SK-N-SH (cell line): Measurements from ENCODE around the gene ARL3. TPM values are rescaled to one million over a fixed set of nuclear protein-coding genes. Genes with fewer than 3 reads are reported as not detected.

Source experiments
- CTCF ChIA-PET: fragments of 300-600, 350-600 bp; formaldehyde crosslinking; extraction: SDS; loops from one replicate; lab custom pipeline; 2021; lab: Yijun Ruan, JAX
- POLR2A ChIA-PET: fragments of 350-600 bp; sonication (Branson Sonifier 250); formaldehyde crosslinking; extraction: SDS; loops from one replicate; lab custom pipeline; 2020; ENCODE audit warnings: antibody characterized with exemption, inconsistent platforms; lab: Yijun Ruan, JAX
- DNase-seq: peaks from one replicate; pipeline ENCODE4 v3.0.0; 2012
- H2AFZ ChIP-seq: fragments of 200-600 bp; sonication (generic); 2 replicates; pipeline ENCODE4 v1.8.1; 2016; ENCODE audit warnings: antibody characterized with exemption, mild to moderate bottlenecking, low read depth
- H3F3A ChIP-seq: fragments of 200-600 bp; sonication (generic); replicated peaks from 2 replicates; pipeline ENCODE3; 2016; ENCODE audit warnings: antibody characterized with exemption, mild to moderate bottlenecking; ENCODE audit not compliant: insufficient read depth
- H3K27ac ChIP-seq, 2 experiments: fragments of 200-500 bp in 1 of 2; fragments of 200-600 bp in 1 of 2; sonication (Bioruptor generic) in 1 of 2; sonication (generic), shearing (Covaris generic) in 1 of 2; 2 replicates each; pipeline versions ENCODE4 v1.5.1 to v1.6.1; 2014 to 2016; ENCODE audit warnings: low read depth in 2 of 2, inconsistent platforms in 1 of 2, low read length in 1 of 2, mild to moderate bottlenecking in 1 of 2, mixed read lengths in 1 of 2
- H3K27me3 ChIP-seq: fragments of 200-600 bp; sonication (generic), shearing (Covaris generic); 2 replicates; pipeline ENCODE4 v1.6.1; 2016; ENCODE audit warnings: mixed run types; ENCODE audit not compliant: insufficient read depth
- H3K36me3 ChIP-seq, 2 experiments: fragments of 200-500 bp in 1 of 2; fragments of 200-600 bp in 1 of 2; sonication (Bioruptor generic) in 1 of 2; sonication (generic) in 1 of 2; replicated peaks in 1 of 2; 2 replicates each; pipeline versions ENCODE3 to v1.5.1; 2014 to 2016; ENCODE audit warnings: low read length in 1 of 2, mild to moderate bottlenecking in 1 of 2; ENCODE audit not compliant: insufficient read depth in 2 of 2, control insufficient read depth in 1 of 2
- H3K4me1 ChIP-seq, 2 experiments: fragments of 200-500 bp in 1 of 2; fragments of 200-600 bp in 1 of 2; sonication (Bioruptor generic) in 1 of 2; sonication (generic), shearing (Covaris generic) in 1 of 2; 2 replicates each; pipeline versions ENCODE4 v1.5.1 to v1.6.1; 2014 to 2016; ENCODE audit warnings: low read depth in 1 of 2, low read length in 1 of 2, mixed run types in 1 of 2; ENCODE audit not compliant: insufficient read depth in 2 of 2, control insufficient read depth in 1 of 2
- H3K4me2 ChIP-seq: fragments of 200-600 bp; sonication (generic), shearing (Covaris generic); 2 replicates; pipeline ENCODE4 v1.6.1; 2017; ENCODE audit warnings: mixed run types
- H3K4me3 ChIP-seq, 2 experiments: fragments of 200-500 bp in 1 of 2; fragments of 200-600 bp in 1 of 2; sonication (Bioruptor generic) in 1 of 2; sonication (generic), shearing (Covaris generic) in 1 of 2; 2 replicates each; pipeline versions ENCODE4 v1.5.1 to v1.8.1; 2014 to 2016; ENCODE audit warnings: low read depth in 2 of 2, inconsistent platforms in 1 of 2, low read length in 1 of 2, mild to moderate bottlenecking in 1 of 2, mixed read lengths in 1 of 2, moderate library complexity in 1 of 2
- H3K79me2 ChIP-seq: fragments of 200-600 bp; sonication (generic); 2 replicates; pipeline ENCODE4 v1.8.1; 2017; ENCODE audit warnings: mild to moderate bottlenecking; ENCODE audit not compliant: insufficient read depth
- H3K9ac ChIP-seq: fragments of 200-600 bp; sonication (generic); 2 replicates; pipeline ENCODE4 v1.6.1; 2017; ENCODE audit warnings: mixed run types
- H3K9me2 ChIP-seq: fragments of 200-600 bp; sonication (generic); 2 replicates; pipeline ENCODE4 v1.6.1; 2017; ENCODE audit warnings: mixed run types
- H3K9me3 ChIP-seq: fragments of 200-600 bp; sonication (generic); 2 replicates; pipeline ENCODE4 v1.6.1; 2017; ENCODE audit warnings: mixed run types, mild to moderate bottlenecking, moderate library complexity
- H4K20me1 ChIP-seq: fragments of 200-600 bp; sonication (generic); 2 replicates; pipeline ENCODE4 v1.6.1; 2017; ENCODE audit warnings: mild to moderate bottlenecking, mixed run types; ENCODE audit not compliant: insufficient read depth
- CHD2 ChIP-seq: fragments of 150-350 bp; IDR thresholded peaks from 2 replicates; pipeline ENCODE4 v1.6.1; 2018; ENCODE audit warnings: low read length; ENCODE audit not compliant: partially characterized antibody
- ELF1 ChIP-seq: IDR thresholded peaks from 2 replicates; pipeline ENCODE4 v1.4.0; 2012
- EP300 ChIP-seq, 2 experiments: IDR thresholded peaks; 2 replicates each; pipeline versions ENCODE4 v1.4.0 to v1.6.1; 2012; ENCODE audit warnings: borderline replicate concordance in 1 of 2, low read depth in 1 of 2, low read length in 1 of 2
- EZH2phosphoT487 ChIP-seq: fragments of 200-600 bp; sonication (generic); IDR thresholded peaks from 2 replicates; pipeline ENCODE4 v1.6.1; 2017; ENCODE audit warnings: low read depth, mixed run types, mild to moderate bottlenecking, antibody characterized with exemption, moderate library complexity, borderline replicate concordance
- FOSL2 ChIP-seq: IDR thresholded peaks from 2 replicates; pipeline ENCODE4 v1.4.0; 2012; ENCODE audit warnings: low read depth, mild to moderate bottlenecking, moderate library complexity, borderline replicate concordance
- FOXJ3 ChIP-seq: sonication (generic); formaldehyde crosslinking; IDR thresholded peaks from 2 replicates; pipeline ENCODE4 v1.5.1; 2020; ENCODE audit warnings: mild to moderate bottlenecking, missing genetic modification reagents
- FOXM1 ChIP-seq: IDR thresholded peaks from 2 replicates; pipeline ENCODE4 v1.4.0; 2012; ENCODE audit warnings: low read depth, mild to moderate bottlenecking
- GATA2 ChIP-seq: sonication (generic); formaldehyde crosslinking; IDR thresholded peaks from 2 replicates; pipeline ENCODE4 v1.5.0; 2020; ENCODE audit warnings: mild to moderate bottlenecking, missing genetic modification reagents
- JUND ChIP-seq: IDR thresholded peaks from 2 replicates; pipeline ENCODE4 v1.4.0; 2012
- NFIC ChIP-seq: IDR thresholded peaks from 2 replicates; pipeline ENCODE4 v1.4.0; 2012; ENCODE audit warnings: borderline replicate concordance
- RAD21 ChIP-seq: IDR thresholded peaks from 2 replicates; pipeline ENCODE4 v1.6.1; 2012; ENCODE audit warnings: mild to moderate bottlenecking, low read length
- RFX5 ChIP-seq: IDR thresholded peaks from 2 replicates; pipeline ENCODE4 v1.6.1; 2012; ENCODE audit warnings: mild to moderate bottlenecking, improper control_type of control experiment, low read length
- SIN3A ChIP-seq: IDR thresholded peaks from 2 replicates; pipeline ENCODE4 v1.6.1; 2012; ENCODE audit warnings: low read depth, mild to moderate bottlenecking, low read length, moderate library complexity, borderline replicate concordance
- SMC3 ChIP-seq: IDR thresholded peaks from 2 replicates; pipeline ENCODE4 v1.6.1; 2012; ENCODE audit warnings: low read depth, low read length, improper control_type of control experiment
- TCF12 ChIP-seq: IDR thresholded peaks from 2 replicates; pipeline ENCODE4 v1.4.0; 2012
- TEAD4 ChIP-seq: IDR thresholded peaks from 2 replicates; pipeline ENCODE4 v1.4.0; 2012; ENCODE audit warnings: mild to moderate bottlenecking, borderline replicate concordance; ENCODE audit not compliant: insufficient read depth
- YY1 ChIP-seq: IDR thresholded peaks from 2 replicates; pipeline ENCODE4 v1.4.0; 2012; ENCODE audit warnings: low read depth, mild to moderate bottlenecking
- WGBS: methylation state at CpG from one replicate; pipeline ENCODE4 v1.1.6; 2017; ENCODE audit warnings: low lambda C conversion rate; 5-methylcytosine and 5-hydroxymethylcytosine counted together
- polyA plus RNA-seq, 3 experiments: library from polyadenylated mRNA; depleted of rRNA; stranded (reverse); fragments of >200 nt; gene quantifications; 2 replicates each; pipeline ENCODE4 v1.2.3, GENCODE V29; 2012
- TF ChIP-seq, protein P1 (sequence below): IDR thresholded peaks from 2 replicates; pipeline ENCODE4 v1.6.1; 2012; ENCODE audit warnings: mild to moderate bottlenecking, low read depth, low read length, moderate library complexity
- TF ChIP-seq, protein P2 (sequence below): IDR thresholded peaks from 2 replicates; pipeline ENCODE4 v1.4.0; 2012; ENCODE audit warnings: low read depth, borderline replicate concordance
- TF ChIP-seq, protein P3 (sequence below): fragments of 150-350 bp; IDR thresholded peaks from 2 replicates; pipeline ENCODE4 v1.6.1; 2016; ENCODE audit warnings: mild to moderate bottlenecking, low read depth, low read length
- TF ChIP-seq, protein P4 (sequence below): IDR thresholded peaks from 2 replicates; pipeline ENCODE4 v1.4.0; 2012; ENCODE audit warnings: low read depth, borderline replicate concordance
- TF ChIP-seq, protein P5 (sequence below): fragments of 150-350 bp; IDR thresholded peaks from 2 replicates; pipeline ENCODE4 v1.6.1; 2017; ENCODE audit warnings: antibody characterized with exemption, low read length, low read depth, borderline replicate concordance
- TF ChIP-seq, protein P6 (sequence below): IDR thresholded peaks from 2 replicates; pipeline ENCODE4 v1.4.0; 2012; ENCODE audit warnings: low read depth
- TF ChIP-seq, protein P7 (sequence below): IDR thresholded peaks from 2 replicates; pipeline ENCODE4; 2012

ARL3 gene
- polyA plus RNA-seq, 1 of the 3 experiments (the other 2 are of a cell fraction) = 11.2 TPM

DNA sequence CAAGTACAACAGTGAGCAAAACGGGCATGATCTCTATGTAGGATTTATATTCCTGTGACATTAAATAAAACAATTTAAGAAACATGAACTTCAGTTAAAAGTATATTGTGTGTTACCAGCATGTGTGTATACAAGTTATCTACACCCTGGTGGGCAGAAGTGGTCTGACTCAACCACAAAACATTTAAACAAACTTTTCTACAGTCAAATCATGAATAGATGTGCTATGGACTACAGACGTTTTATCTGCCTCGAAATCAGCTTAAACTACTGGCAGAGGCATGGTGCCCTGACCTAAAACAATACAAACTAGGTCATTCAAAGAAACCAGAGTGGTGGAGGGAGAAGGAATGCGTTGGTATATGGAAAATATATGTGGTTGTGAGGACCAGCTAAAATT, 3.6 kb downstream of the ARL3 start:
- DNase-seq = no peak
- Histone ChIP-seq H3F3A (peaks cover 29% of the 10 kb centered on the region), H3K27ac (peak overlapping the region; percentile 2 to 67), H3K4me1 (peaks cover 10 to 22% of the 10 kb centered on the region in 2 experiments), H3K79me2 (peaks cover 84% of the 10 kb centered on the region), H3K4me3 (no peak overlapping the region), H3K9me2 (no peaks in the 10 kb centered on the region), H3K27me3 (no peaks in the 10 kb centered on the region), H3K4me2 (peak overlapping the region; percentile 30; the same call in 1 of the 2 replicates), H4K20me1 (peaks cover 5% of the 10 kb centered on the region), H3K9ac (no peak overlapping the region), H2AFZ (no peak overlapping the region), H3K9me3 (no peaks in the 10 kb centered on the region), H3K36me3 (no peaks in the 10 kb centered on the region)
- WGBS = 8% methylated on average over 4 of the region's 4 CpGs
- ChIA-PET CTCF (interaction anchor here (0.9 to 11.2 kb wide), 4 partner anchors 17 to 68 kb away, joined by 3 to 123 read pairs (median 4); no protein-coding TSS in a partner anchor), POLR2A (no interaction called here)
- TF ChIP-seq, protein P1, sequence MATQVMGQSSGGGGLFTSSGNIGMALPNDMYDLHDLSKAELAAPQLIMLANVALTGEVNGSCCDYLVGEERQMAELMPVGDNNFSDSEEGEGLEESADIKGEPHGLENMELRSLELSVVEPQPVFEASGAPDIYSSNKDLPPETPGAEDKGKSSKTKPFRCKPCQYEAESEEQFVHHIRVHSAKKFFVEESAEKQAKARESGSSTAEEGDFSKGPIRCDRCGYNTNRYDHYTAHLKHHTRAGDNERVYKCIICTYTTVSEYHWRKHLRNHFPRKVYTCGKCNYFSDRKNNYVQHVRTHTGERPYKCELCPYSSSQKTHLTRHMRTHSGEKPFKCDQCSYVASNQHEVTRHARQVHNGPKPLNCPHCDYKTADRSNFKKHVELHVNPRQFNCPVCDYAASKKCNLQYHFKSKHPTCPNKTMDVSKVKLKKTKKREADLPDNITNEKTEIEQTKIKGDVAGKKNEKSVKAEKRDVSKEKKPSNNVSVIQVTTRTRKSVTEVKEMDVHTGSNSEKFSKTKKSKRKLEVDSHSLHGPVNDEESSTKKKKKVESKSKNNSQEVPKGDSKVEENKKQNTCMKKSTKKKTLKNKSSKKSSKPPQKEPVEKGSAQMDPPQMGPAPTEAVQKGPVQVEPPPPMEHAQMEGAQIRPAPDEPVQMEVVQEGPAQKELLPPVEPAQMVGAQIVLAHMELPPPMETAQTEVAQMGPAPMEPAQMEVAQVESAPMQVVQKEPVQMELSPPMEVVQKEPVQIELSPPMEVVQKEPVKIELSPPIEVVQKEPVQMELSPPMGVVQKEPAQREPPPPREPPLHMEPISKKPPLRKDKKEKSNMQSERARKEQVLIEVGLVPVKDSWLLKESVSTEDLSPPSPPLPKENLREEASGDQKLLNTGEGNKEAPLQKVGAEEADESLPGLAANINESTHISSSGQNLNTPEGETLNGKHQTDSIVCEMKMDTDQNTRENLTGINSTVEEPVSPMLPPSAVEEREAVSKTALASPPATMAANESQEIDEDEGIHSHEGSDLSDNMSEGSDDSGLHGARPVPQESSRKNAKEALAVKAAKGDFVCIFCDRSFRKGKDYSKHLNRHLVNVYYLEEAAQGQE = no peak
- TF ChIP-seq, protein P2, sequence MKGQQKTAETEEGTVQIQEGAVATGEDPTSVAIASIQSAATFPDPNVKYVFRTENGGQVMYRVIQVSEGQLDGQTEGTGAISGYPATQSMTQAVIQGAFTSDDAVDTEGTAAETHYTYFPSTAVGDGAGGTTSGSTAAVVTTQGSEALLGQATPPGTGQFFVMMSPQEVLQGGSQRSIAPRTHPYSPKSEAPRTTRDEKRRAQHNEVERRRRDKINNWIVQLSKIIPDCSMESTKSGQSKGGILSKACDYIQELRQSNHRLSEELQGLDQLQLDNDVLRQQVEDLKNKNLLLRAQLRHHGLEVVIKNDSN = no peak
- peak; percentile 78 for TF ChIP-seq JUND
- TF ChIP-seq RAD21 = no peak
- 0 out of 2 replicates have a peak, but pooled peaks have one; percentile 24 for TF ChIP-seq YY1
- TF ChIP-seq EZH2phosphoT487 = no peak
- TF ChIP-seq FOXM1 = no peak
- no peak for TF ChIP-seq FOXJ3
- TF ChIP-seq, protein P3, sequence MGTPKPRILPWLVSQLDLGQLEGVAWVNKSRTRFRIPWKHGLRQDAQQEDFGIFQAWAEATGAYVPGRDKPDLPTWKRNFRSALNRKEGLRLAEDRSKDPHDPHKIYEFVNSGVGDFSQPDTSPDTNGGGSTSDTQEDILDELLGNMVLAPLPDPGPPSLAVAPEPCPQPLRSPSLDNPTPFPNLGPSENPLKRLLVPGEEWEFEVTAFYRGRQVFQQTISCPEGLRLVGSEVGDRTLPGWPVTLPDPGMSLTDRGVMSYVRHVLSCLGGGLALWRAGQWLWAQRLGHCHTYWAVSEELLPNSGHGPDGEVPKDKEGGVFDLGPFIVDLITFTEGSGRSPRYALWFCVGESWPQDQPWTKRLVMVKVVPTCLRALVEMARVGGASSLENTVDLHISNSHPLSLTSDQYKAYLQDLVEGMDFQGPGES = no peak
- TF ChIP-seq, protein P4, sequence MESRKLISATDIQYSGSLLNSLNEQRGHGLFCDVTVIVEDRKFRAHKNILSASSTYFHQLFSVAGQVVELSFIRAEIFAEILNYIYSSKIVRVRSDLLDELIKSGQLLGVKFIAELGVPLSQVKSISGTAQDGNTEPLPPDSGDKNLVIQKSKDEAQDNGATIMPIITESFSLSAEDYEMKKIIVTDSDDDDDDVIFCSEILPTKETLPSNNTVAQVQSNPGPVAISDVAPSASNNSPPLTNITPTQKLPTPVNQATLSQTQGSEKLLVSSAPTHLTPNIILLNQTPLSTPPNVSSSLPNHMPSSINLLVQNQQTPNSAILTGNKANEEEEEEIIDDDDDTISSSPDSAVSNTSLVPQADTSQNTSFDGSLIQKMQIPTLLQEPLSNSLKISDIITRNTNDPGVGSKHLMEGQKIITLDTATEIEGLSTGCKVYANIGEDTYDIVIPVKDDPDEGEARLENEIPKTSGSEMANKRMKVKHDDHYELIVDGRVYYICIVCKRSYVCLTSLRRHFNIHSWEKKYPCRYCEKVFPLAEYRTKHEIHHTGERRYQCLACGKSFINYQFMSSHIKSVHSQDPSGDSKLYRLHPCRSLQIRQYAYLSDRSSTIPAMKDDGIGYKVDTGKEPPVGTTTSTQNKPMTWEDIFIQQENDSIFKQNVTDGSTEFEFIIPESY = no peak
- peak; percentile 40; the same call in 1 of the 2 replicates for TF ChIP-seq NFIC
- peak; percentile 60; the same call in 1 of the 2 replicates for TF ChIP-seq TCF12
- no peak for TF ChIP-seq TEAD4
- TF ChIP-seq SMC3 = no peak
- no peak for TF ChIP-seq ELF1
- TF ChIP-seq FOSL2 = peak; percentile 74; the same call in 1 of the 2 replicates
- TF ChIP-seq EP300 (IDR thresholded peaks at IDR 0.05; ENCODE audit: borderline replicate concordance in 1 of 2, low read depth in 1 of 2, low read length in 1 of 2) = peak in 1 of 2 experiments; percentile 36; a peak in 1 of 4 replicates
- TF ChIP-seq, protein P5, sequence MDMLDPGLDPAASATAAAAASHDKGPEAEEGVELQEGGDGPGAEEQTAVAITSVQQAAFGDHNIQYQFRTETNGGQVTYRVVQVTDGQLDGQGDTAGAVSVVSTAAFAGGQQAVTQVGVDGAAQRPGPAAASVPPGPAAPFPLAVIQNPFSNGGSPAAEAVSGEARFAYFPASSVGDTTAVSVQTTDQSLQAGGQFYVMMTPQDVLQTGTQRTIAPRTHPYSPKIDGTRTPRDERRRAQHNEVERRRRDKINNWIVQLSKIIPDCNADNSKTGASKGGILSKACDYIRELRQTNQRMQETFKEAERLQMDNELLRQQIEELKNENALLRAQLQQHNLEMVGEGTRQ = no peak
- no peak for TF ChIP-seq CHD2
- no peak for TF ChIP-seq RFX5
- TF ChIP-seq GATA2 (CRISPR knock-in tag) = no peak
- 0 out of 2 replicates have a peak, but pooled peaks have one; percentile 19 for TF ChIP-seq SIN3A
- TF ChIP-seq, protein P6, sequence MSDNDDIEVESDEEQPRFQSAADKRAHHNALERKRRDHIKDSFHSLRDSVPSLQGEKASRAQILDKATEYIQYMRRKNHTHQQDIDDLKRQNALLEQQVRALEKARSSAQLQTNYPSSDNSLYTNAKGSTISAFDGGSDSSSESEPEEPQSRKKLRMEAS = peak; percentile 75
- TF ChIP-seq, protein P7, sequence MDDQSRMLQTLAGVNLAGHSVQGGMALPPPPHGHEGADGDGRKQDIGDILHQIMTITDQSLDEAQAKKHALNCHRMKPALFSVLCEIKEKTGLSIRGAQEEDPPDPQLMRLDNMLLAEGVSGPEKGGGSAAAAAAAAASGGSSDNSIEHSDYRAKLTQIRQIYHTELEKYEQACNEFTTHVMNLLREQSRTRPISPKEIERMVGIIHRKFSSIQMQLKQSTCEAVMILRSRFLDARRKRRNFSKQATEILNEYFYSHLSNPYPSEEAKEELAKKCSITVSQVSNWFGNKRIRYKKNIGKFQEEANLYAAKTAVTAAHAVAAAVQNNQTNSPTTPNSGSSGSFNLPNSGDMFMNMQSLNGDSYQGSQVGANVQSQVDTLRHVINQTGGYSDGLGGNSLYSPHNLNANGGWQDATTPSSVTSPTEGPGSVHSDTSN = peak; percentile 33; the same call in 1 of the 2 replicates
